Uterus (tissue), 2 donors: Measurements from ENCODE around the gene RARA.

ENCODE experiments used
- POLR2A ChIP-seq, 2 donors: fragments of 450-650 bp; IDR thresholded peaks; one replicate each; pipeline ENCODE4 v1.6.1; 2016; ENCODE audit warnings: antibody characterized with exemption in 2 of 2, mild to moderate bottlenecking in 1 of 2, moderate library complexity in 1 of 2
- TF ChIP-seq, protein P1 (sequence below), 4 experiments: fragments of 200-600 bp in 2 of 4; fragments of 450-650 bp in 2 of 4; sonication (generic) in 2 of 4; IDR thresholded peaks; one replicate each; pipeline ENCODE4 v1.5.1; 2016 to 2019; ENCODE audit warnings: antibody characterized with exemption in 4 of 4, mild to moderate bottlenecking in 2 of 4, moderate library complexity in 1 of 4

DNA sequence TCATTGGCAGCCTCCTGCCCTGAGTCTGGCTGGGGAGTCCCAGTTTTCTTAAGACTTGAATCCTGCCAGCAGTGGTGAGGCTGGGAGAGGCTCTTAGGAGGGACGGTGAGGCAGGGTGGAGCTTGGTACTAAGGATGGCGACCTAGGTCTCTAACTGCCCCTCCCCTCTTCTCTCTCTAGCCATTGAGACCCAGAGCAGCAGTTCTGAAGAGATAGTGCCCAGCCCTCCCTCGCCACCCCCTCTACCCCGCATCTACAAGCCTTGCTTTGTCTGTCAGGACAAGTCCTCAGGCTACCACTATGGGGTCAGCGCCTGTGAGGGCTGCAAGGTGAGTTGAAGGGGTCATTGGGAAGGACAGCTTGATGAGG is 39.1 kb downstream of the RARA start:
- TF ChIP-seq, protein P1, sequence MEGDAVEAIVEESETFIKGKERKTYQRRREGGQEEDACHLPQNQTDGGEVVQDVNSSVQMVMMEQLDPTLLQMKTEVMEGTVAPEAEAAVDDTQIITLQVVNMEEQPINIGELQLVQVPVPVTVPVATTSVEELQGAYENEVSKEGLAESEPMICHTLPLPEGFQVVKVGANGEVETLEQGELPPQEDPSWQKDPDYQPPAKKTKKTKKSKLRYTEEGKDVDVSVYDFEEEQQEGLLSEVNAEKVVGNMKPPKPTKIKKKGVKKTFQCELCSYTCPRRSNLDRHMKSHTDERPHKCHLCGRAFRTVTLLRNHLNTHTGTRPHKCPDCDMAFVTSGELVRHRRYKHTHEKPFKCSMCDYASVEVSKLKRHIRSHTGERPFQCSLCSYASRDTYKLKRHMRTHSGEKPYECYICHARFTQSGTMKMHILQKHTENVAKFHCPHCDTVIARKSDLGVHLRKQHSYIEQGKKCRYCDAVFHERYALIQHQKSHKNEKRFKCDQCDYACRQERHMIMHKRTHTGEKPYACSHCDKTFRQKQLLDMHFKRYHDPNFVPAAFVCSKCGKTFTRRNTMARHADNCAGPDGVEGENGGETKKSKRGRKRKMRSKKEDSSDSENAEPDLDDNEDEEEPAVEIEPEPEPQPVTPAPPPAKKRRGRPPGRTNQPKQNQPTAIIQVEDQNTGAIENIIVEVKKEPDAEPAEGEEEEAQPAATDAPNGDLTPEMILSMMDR (IDR thresholded peaks at IDR 0.05) = no peak
- TF ChIP-seq POLR2A (IDR thresholded peaks at IDR 0.05) = no peak
